ENCODE measurements around the gene GNL1. TPM values are rescaled to one million over a fixed set of nuclear protein-coding genes. Genes with fewer than 3 reads are reported as not detected.
A peak's percentile ranks its signal among the peaks of the same experiment; 100 is the strongest.

The GNL1 gene
- total RNA-seq, 1 experiment from 2014 or later = 113 TPM

GRCh38 chr6:30570740-30571074, 14.4 kb upstream of the GNL1 start:
- Histone ChIP-seq H3K36me3 (ENCODE audit: control insufficient read depth in 1 of 2, insufficient read depth in 2 of 2, low read length in 2 of 2) (peaks cover 2 to 12% of the 10 kb centered on the region in 2 experiments; a peak in 3 of 4 replicates), H3K27ac (ENCODE audit: low read depth, low read length) (no peak overlapping the region), H3K4me2 (ENCODE audit: low read length) (peak overlapping the region; percentile 88), H3K79me2 (ENCODE audit: insufficient read depth, low read length) (peaks cover 44% of the 10 kb centered on the region), H3K27me3 (ENCODE audit: insufficient read depth, low read length) (no peaks in the 10 kb centered on the region), H3K4me1 (ENCODE audit: control insufficient read depth in 1 of 2, insufficient read depth in 2 of 2, low read length in 2 of 2) (peaks cover 9 to 29% of the 10 kb centered on the region in 2 experiments), H3K9me3 (ENCODE audit: control insufficient read depth in 1 of 2, insufficient read depth in 1 of 2, low read depth in 1 of 2, low read length in 2 of 2) (no peaks in the 10 kb centered on the region), H4K20me1 (ENCODE audit: insufficient read depth) (peaks cover 12% of the 10 kb centered on the region; the same call in 1 of the 2 replicates), H2AFZ (ENCODE audit: low read depth, low read length, poor library complexity, severe bottlenecking) (peak overlapping the region; percentile 24), H3K4me3 (replicated peaks in 1 of 2; ENCODE audit: low read depth in 1 of 2, low read length in 2 of 2) (peak overlapping the region; percentile 66 to 97), H3K9me2 (ENCODE audit: insufficient read depth) (no peaks in the 10 kb centered on the region), H3K9ac (ENCODE audit: low read length) (peak overlapping the region; percentile 85)
- TF ChIP-seq EGR1 (IDR thresholded peaks at IDR 0.05; ENCODE audit: low read depth) (no peak), SP1 (IDR thresholded peaks at IDR 0.05; ENCODE audit: low read depth) (no peak), POLR2AphosphoS5 (IDR thresholded peaks at IDR 0.05; ENCODE audit: low read depth, low read length) (no peak)
- ATAC-seq (peak; percentile 10), DNase-seq (ENCODE audit: low read depth, low spot score) (no peak)
- BruUV-seq (replicated peaks) = TSS peak; percentile 84
- POLR2A ChIA-PET = interaction anchor here (0.5 to 1.1 kb wide), 6 partner anchors 9 to 45 kb away, joined by 3 to 12 read pairs (median 5); partner anchors contain the start of genes GNL1 and PRR3
- intact Hi-C loops (cut with micrococcal nuclease) = loop anchor here (1.0 kb wide), 1 partner anchor 14 kb away; the partner anchor contains the start of gene GNL1
- RAD21 ChIA-PET (ENCODE audit: low non-redundant PET in 1 of 2, low total read pairs in 2 of 2, uncharacterized antibody in 2 of 2, unreplicated experiment in 2 of 2) = no interaction called here
- CTCF ChIA-PET = interaction anchor here (0.7 to 1.3 kb wide), 2 partner anchors 26 to 29 kb away, joined by 3 to 6 read pairs; no protein-coding TSS in a partner anchor

- Histone ChIP-seq H4K20me1 (ENCODE audit: insufficient read depth) (peaks cover 12% of the 10 kb centered on the region; the same call in 1 of the 2 replicates), H3K27me3 (ENCODE audit: insufficient read depth, low read length) (no peaks in the 10 kb centered on the region), H3K36me3 (ENCODE audit: control insufficient read depth in 1 of 2, insufficient read depth in 2 of 2, low read length in 2 of 2) (peaks cover 0 to 8% of the 10 kb centered on the region in 2 experiments; a peak in 3 of 4 replicates), H3K27ac (ENCODE audit: low read depth, low read length) (no peak overlapping the region), H3K9me2 (ENCODE audit: insufficient read depth) (no peaks in the 10 kb centered on the region), H2AFZ (ENCODE audit: low read depth, low read length, poor library complexity, severe bottlenecking) (peak overlapping the region; percentile 24), H3K9ac (ENCODE audit: low read length) (peak overlapping the region; percentile 85), H3K4me2 (ENCODE audit: low read length) (peak overlapping the region; percentile 88), H3K9me3 (ENCODE audit: control insufficient read depth in 1 of 2, insufficient read depth in 1 of 2, low read depth in 1 of 2, low read length in 2 of 2) (no peaks in the 10 kb centered on the region), H3K4me1 (ENCODE audit: control insufficient read depth in 1 of 2, insufficient read depth in 2 of 2, low read length in 2 of 2) (peaks cover 9 to 29% of the 10 kb centered on the region in 2 experiments), H3K79me2 (ENCODE audit: insufficient read depth, low read length) (peaks cover 39% of the 10 kb centered on the region), H3K4me3 (replicated peaks in 1 of 2; ENCODE audit: low read depth in 1 of 2, low read length in 2 of 2) (peak overlapping the region; percentile 66 to 97)
- RAD21 ChIA-PET (ENCODE audit: low non-redundant PET in 1 of 2, low total read pairs in 2 of 2, uncharacterized antibody in 2 of 2, unreplicated experiment in 2 of 2) = no interaction called here
- intact Hi-C loops (cut with micrococcal nuclease) = no loop called here
- TF ChIP-seq POLR2A (IDR thresholded peaks at IDR 0.05; ENCODE audit: borderline replicate concordance, extremely low read depth, insufficient read depth, insufficient read length) (no peak), EGR1 (IDR thresholded peaks at IDR 0.05; ENCODE audit: low read depth) (no peak), ZNF274 (IDR thresholded peaks at IDR 0.05; ENCODE audit: low read depth, low read length) (no peak), MAX (IDR thresholded peaks at IDR 0.05) (no peak), CEBPB (IDR thresholded peaks at IDR 0.05; ENCODE audit: low read depth) (no peak), SIN3A (IDR thresholded peaks at IDR 0.05; ENCODE audit: low read depth) (no peak), ATF3 (IDR thresholded peaks at IDR 0.05) (no peak), EZH2 (IDR thresholded peaks at IDR 0.05) (no peak), YY1 (IDR thresholded peaks at IDR 0.05; ENCODE audit: extremely low read depth, insufficient replicate concordance, low read depth, low read length) (no peak), JUND (IDR thresholded peaks at IDR 0.05) (no peak), EZH2phosphoT487 (IDR thresholded peaks at IDR 0.05; ENCODE audit: borderline replicate concordance) (no peak), TCF7L2 (IDR thresholded peaks at IDR 0.05; ENCODE audit: borderline replicate concordance, extremely low read depth, insufficient read depth, insufficient read length) (no peak), FOSL1 (IDR thresholded peaks at IDR 0.05; ENCODE audit: low read depth) (no peak), SRF (IDR thresholded peaks at IDR 0.05; ENCODE audit: low read depth) (no peak)
- no TSS peak for BruUV-seq (replicated peaks)
- DNase-seq (ENCODE audit: low read depth, low spot score) (no peak), ATAC-seq (no peak)
- CTCF ChIA-PET = interaction anchor here (1.3 kb wide), 1 partner anchor 29 kb away, joined by 6 read pairs; no protein-coding TSS in a partner anchor
- POLR2A ChIA-PET = interaction anchor here (0.5 to 1.3 kb wide), 2 partner anchors 9 to 13 kb away, joined by 3 to 4 read pairs; partner anchors contain the start of gene PRR3
Measured at GRCh38 chr6:30570263-30570662, 14.0 kb upstream of the GNL1 start.

All from HCT116 (cell line).